ENCODE data around the gene ESRRB.

GRCh38 chr14:76465664-76466063 lies 89.7 kb downstream of the ESRRB start:
- TF ChIP-seq CTCF (IDR thresholded peaks at IDR 0.05; ENCODE audit: low read depth, low read length) (no peak), POLR2A (IDR thresholded peaks at IDR 0.05; ENCODE audit: extremely low read depth, insufficient read length) (no peak), MYC (IDR thresholded peaks at IDR 0.05; ENCODE audit: low read depth, low read length) (no peak)
- TF ChIP-seq, protein P1, sequence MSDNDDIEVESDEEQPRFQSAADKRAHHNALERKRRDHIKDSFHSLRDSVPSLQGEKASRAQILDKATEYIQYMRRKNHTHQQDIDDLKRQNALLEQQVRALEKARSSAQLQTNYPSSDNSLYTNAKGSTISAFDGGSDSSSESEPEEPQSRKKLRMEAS (IDR thresholded peaks at IDR 0.05; ENCODE audit: low read depth, low read length): no peak
